ENCODE measurements around the gene TTC21A.

DNA sequence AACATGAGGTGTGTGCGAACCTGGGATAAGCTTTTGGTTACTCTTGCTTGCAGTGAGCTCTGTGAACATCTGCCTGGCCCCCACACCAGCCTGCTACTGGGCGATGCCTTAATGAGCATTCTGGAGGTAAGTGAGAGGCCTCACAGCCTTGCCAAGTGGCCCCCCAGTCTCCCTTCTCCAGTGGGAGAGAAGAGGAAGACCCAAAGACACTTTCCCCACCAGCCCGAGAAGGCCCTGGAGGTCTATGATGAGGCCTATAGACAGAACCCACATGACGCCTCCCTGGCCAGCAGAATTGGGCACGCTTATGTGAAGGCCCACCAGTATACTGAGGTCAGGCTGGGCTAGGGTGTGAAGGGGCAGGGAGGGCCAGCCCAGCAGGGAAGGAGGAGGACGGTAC lies 22.5 kb downstream of the TTC21A start:
- TF ChIP-seq, protein P1, sequence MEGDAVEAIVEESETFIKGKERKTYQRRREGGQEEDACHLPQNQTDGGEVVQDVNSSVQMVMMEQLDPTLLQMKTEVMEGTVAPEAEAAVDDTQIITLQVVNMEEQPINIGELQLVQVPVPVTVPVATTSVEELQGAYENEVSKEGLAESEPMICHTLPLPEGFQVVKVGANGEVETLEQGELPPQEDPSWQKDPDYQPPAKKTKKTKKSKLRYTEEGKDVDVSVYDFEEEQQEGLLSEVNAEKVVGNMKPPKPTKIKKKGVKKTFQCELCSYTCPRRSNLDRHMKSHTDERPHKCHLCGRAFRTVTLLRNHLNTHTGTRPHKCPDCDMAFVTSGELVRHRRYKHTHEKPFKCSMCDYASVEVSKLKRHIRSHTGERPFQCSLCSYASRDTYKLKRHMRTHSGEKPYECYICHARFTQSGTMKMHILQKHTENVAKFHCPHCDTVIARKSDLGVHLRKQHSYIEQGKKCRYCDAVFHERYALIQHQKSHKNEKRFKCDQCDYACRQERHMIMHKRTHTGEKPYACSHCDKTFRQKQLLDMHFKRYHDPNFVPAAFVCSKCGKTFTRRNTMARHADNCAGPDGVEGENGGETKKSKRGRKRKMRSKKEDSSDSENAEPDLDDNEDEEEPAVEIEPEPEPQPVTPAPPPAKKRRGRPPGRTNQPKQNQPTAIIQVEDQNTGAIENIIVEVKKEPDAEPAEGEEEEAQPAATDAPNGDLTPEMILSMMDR (IDR thresholded peaks at IDR 0.05; ENCODE audit: insufficient read depth, low read length, poor library complexity, severe bottlenecking) = no peak
- TF ChIP-seq EZH2phosphoT487 (conservative IDR thresholded peaks at IDR 0.05; ENCODE audit: low read length) = no peak
